HepG2 (cell line): ENCODE measurements around the gene TFF1. TPM values are rescaled to one million over a fixed set of nuclear protein-coding genes. Genes with fewer than 3 reads are reported as not detected.
A peak's percentile ranks its signal among the peaks of the same experiment; 100 is the strongest.

Experiments used
- ATAC-seq: fragments of 200-7000 bp; cut with Tn5 transposase; 3 replicates; pipeline ENCODE4 v1.9.1; 2020; ENCODE audit warnings: mild to moderate bottlenecking, moderate library complexity
- BruUV-seq: library from RNA; stranded (reverse); fragments of 400-500 nt; replicated peaks from 2 replicates; lab custom pipeline; 2021; lab: Mats Ljungman, UMichigan
- CTCF ChIA-PET: fragments of 300-600 bp; formaldehyde crosslinking; extraction: SDS; loops from one replicate; lab custom pipeline; 2021; ENCODE audit warnings: low total read pairs, inconsistent platforms, low intra/inter-chr PET ratio; lab: Yijun Ruan, JAX
- POLR2A ChIA-PET: fragments of 350-600 bp; sonication (Branson Sonifier 250); formaldehyde crosslinking; loops from one replicate; lab custom pipeline; 2020; ENCODE audit warnings: antibody characterized with exemption, inconsistent platforms; lab: Yijun Ruan, JAX
- DNase-seq: peaks from one replicate; pipeline ENCODE4 v3.0.0-alpha.2; 2015; ENCODE audit warnings: low spot score
- FAIRE-seq: peaks from 3 replicates; lab custom pipeline; 2011; peaks lifted over from hg19 to GRCh38; lab: Jason Lieb, UNC
- H2AFZ ChIP-seq: one replicate; pipeline ENCODE4 v1.6.1; 2011; ENCODE audit warnings: low read length, inconsistent platforms
- H3K27ac ChIP-seq: fragments of 300-600 bp; 3 replicates; pipeline ENCODE4 v1.8.0; 2011; ENCODE audit warnings: mixed run types, mild to moderate bottlenecking, mixed read lengths, low read length, inconsistent platforms; ENCODE audit not compliant: insufficient read depth; ENCODE audit errors: extremely low read length
- H3K27me3 ChIP-seq, 2 experiments: fragments of 200-600 bp in 1 of 2; 2 replicates in 1 of 2; 3 replicates in 1 of 2; pipeline versions ENCODE4 v1.6.0 to v1.8.0; 2011; ENCODE audit warnings: low read length in 2 of 2, mild to moderate bottlenecking in 2 of 2, moderate library complexity in 2 of 2, inconsistent platforms in 1 of 2; ENCODE audit not compliant: insufficient read depth in 2 of 2, control insufficient read depth in 1 of 2
- H3K36me3 ChIP-seq, 2 experiments: fragments of 200-600 bp in 1 of 2; replicated peaks in 1 of 2; 2 replicates in 1 of 2; 3 replicates in 1 of 2; pipeline versions ENCODE4 v1.5.1 to v1.8.0; 2011; ENCODE audit warnings: low read length in 2 of 2, inconsistent platforms in 1 of 2; ENCODE audit not compliant: insufficient read depth in 2 of 2, control insufficient read depth in 1 of 2
- H3K4me1 ChIP-seq: 2 replicates; pipeline ENCODE4 v1.5.1; 2012; ENCODE audit warnings: low read length, inconsistent platforms; ENCODE audit not compliant: insufficient read depth
- H3K4me2 ChIP-seq: 2 replicates; pipeline ENCODE4 v1.6.0; 2011; ENCODE audit warnings: low read depth, low read length, inconsistent platforms
- H3K4me3 ChIP-seq, 3 experiments: fragments of 200-600 bp in 1 of 3; sonication (generic), shearing (Covaris generic) in 1 of 3; replicated peaks in 1 of 3; 2 replicates each; pipeline ENCODE4 v1.5.1; 2011 to 2016; ENCODE audit warnings: low read length in 3 of 3, inconsistent platforms in 2 of 3, low read depth in 2 of 3, mild to moderate bottlenecking in 2 of 3, control low read depth in 1 of 3, mixed read lengths in 1 of 3; ENCODE audit not compliant: insufficient read depth in 1 of 3
- H3K79me2 ChIP-seq: one replicate; pipeline ENCODE4 v1.6.1; 2011; ENCODE audit warnings: low read length, inconsistent platforms; ENCODE audit not compliant: insufficient read depth
- H3K9ac ChIP-seq: 2 replicates; pipeline ENCODE4 v1.6.0; 2011; ENCODE audit warnings: mild to moderate bottlenecking, low read depth, low read length, inconsistent platforms; ENCODE audit not compliant: insufficient read depth
- H3K9me3 ChIP-seq: 2 replicates; pipeline ENCODE4 v1.5.1; 2012; ENCODE audit warnings: mild to moderate bottlenecking, low read length
- H4K20me1 ChIP-seq: 2 replicates; pipeline ENCODE4 v1.6.0; 2011; ENCODE audit warnings: inconsistent platforms, mild to moderate bottlenecking, low read length, moderate library complexity; ENCODE audit not compliant: insufficient read depth
- BORCS8-MEF2B ChIP-seq: sonication (generic); formaldehyde crosslinking; IDR thresholded peaks from 2 replicates; pipeline ENCODE4 v1.8.0; 2022; ENCODE audit warnings: mild to moderate bottlenecking, missing genetic modification reagents
- HMGXB4 ChIP-seq, 2 experiments: sonication (generic) in 1 of 2; formaldehyde crosslinking in 1 of 2; IDR thresholded peaks; 2 replicates each; pipeline versions ENCODE4 v1.4.0 to v1.6.1; 2018 to 2020; ENCODE audit warnings: missing genetic modification reagents in 2 of 2, borderline replicate concordance in 1 of 2, low read depth in 1 of 2, mild to moderate bottlenecking in 1 of 2, missing biosample characterization in 1 of 2
- MYPOP ChIP-seq: sonication (generic); formaldehyde crosslinking; IDR thresholded peaks from 2 replicates; pipeline ENCODE4 v1.8.1; 2023; ENCODE audit warnings: mild to moderate bottlenecking, moderate library complexity, missing genetic modification reagents
- PBX2 ChIP-seq: IDR thresholded peaks from 2 replicates; pipeline ENCODE4 v1.6.1; 2016; ENCODE audit warnings: control low read depth
- PHF21A ChIP-seq: sonication (generic); formaldehyde crosslinking; IDR thresholded peaks from 2 replicates; pipeline ENCODE4 v1.5.0; 2020; ENCODE audit warnings: mild to moderate bottlenecking, missing genetic modification reagents
- SOX13 ChIP-seq, 3 experiments: fragments of 450-650 bp in 1 of 3; sonication (generic) in 1 of 3; formaldehyde crosslinking in 1 of 3; IDR thresholded peaks in 2 of 3; conservative IDR thresholded peaks in 1 of 3; 2 replicates each; pipeline versions ENCODE4 v1.5.0 to v1.6.1; 2016 to 2020; ENCODE audit warnings: antibody characterized with exemption in 1 of 3, mild to moderate bottlenecking in 1 of 3, missing compliant biosample characterization in 1 of 3, missing genetic modification reagents in 1 of 3, moderate library complexity in 1 of 3
- YEATS4 ChIP-seq: sonication (generic); formaldehyde crosslinking; IDR thresholded peaks from 2 replicates; pipeline ENCODE4 v1.4.0; 2020; ENCODE audit warnings: missing genetic modification reagents, borderline replicate concordance
- ZGPAT ChIP-seq: IDR thresholded peaks from 2 replicates; pipeline ENCODE4 v1.6.1; 2016; ENCODE audit warnings: mild to moderate bottlenecking
- ZNF121 ChIP-seq: sonication (generic); formaldehyde crosslinking; IDR thresholded peaks from 2 replicates; pipeline ENCODE4 v1.5.0; 2020; ENCODE audit warnings: mild to moderate bottlenecking, missing genetic modification reagents
- ZNF232 ChIP-seq: sonication (generic); formaldehyde crosslinking; IDR thresholded peaks from 2 replicates; pipeline ENCODE4 v1.4.0; 2020; ENCODE audit warnings: missing genetic modification reagents, borderline replicate concordance
- ZNF788 ChIP-seq: sonication (generic); formaldehyde crosslinking; IDR thresholded peaks from 2 replicates; pipeline ENCODE4 v1.5.0; 2020; ENCODE audit warnings: mild to moderate bottlenecking, missing genetic modification reagents, borderline replicate concordance
- WGBS: methylation state at CpG from one replicate; pipeline ENCODE4 v1.1.6; 2017; ENCODE audit warnings: low lambda C conversion rate; 5-methylcytosine and 5-hydroxymethylcytosine counted together
- in situ Hi-C: cut with HindIII; loops from 2 replicates; pipeline ENCODE4 v1.10.0; 2017; ENCODE audit warnings: low pct_unique_long_range_greater_than_20kb; ENCODE audit not compliant: extremely low pct_ligation_motif_present
- intact Hi-C: fragments of 100-400 bp; cut with micrococcal nuclease; formaldehyde crosslinking; loops from one replicate; pipeline ENCODE4 v1.10.0; 2022; ENCODE audit not compliant: unreplicated experiment
- polyA plus RNA-seq, 8 experiments: library from polyadenylated mRNA; depleted of rRNA in 3 of 8; stranded (reverse) in 7 of 8; unstranded in 1 of 8; fragments of >200 nt; fragmentation: Illumina TruSeq in 4 of 8; extraction: Trizol in 4 of 8; gene quantifications; 2 replicates each; pipeline versions ENCODE4 v1.2.1 to v1.2.3, GENCODE V29; 2011 to 2016; ENCODE audit warnings: low read depth in 4 of 8, missing spikeins in 1 of 8, mixed read lengths in 1 of 8; ENCODE audit not compliant: insufficient read depth in 1 of 8
- total RNA-seq, 5 experiments: library from RNA; depleted of rRNA; stranded (reverse); fragments of >200 nt; fragmentation: Illumina TruSeq; extraction: Trizol; gene quantifications; 2 replicates each; pipeline ENCODE4 v1.2.3, GENCODE V29; 2016; ENCODE audit warnings: low read depth in 1 of 5

The TFF1 gene
- total and polyA plus RNA-seq, 2 of the 13 experiments (the other 11 are each of a cell fraction or from before 2014, with no cell fraction given): 0.24 to 19.4 TPM

- TF ChIP-seq YEATS4 (CRISPR knock-in tag) (no peak), ZNF788 (CRISPR knock-in tag) (no peak), ZNF232 (no peak), ZGPAT (CRISPR knock-in tag) (no peak)
Observed at GRCh38 chr21:42338729-42339715, 27.3 kb downstream of the TFF1 start (continued).

- peak; percentile 96 for ATAC-seq
- no TSS peak for BruUV-seq
- Histone ChIP-seq H3K27me3 (no peaks in the 10 kb centered on the region; a peak in 2 of 5 replicates), H3K4me3 (peak overlapping the region in 2 of 3 experiments; percentile 11 to 59; a peak in 2 of 6 replicates), H3K36me3 (no peaks in the 10 kb centered on the region), H3K27ac (no peak overlapping the region), H3K9ac (no peak overlapping the region), H4K20me1 (no peaks in the 10 kb centered on the region), H2AFZ (no peak overlapping the region), H3K79me2 (no peaks in the 10 kb centered on the region), H3K9me3 (no peaks in the 10 kb centered on the region), H3K4me2 (peak overlapping the region; percentile 85), H3K4me1 (peaks cover 21% of the 10 kb centered on the region)
- in situ Hi-C loops (no loop called here), intact Hi-C loops (loop anchor here (1.0 kb wide), 3 partner anchors 43 to 112 kb away; no protein-coding TSS in a partner anchor)
- DNase-seq: peak; percentile 70
- CTCF ChIA-PET: interaction anchor here (3.6 to 4.1 kb wide), 2 partner anchors 43 to 112 kb away, joined by 27 to 33 read pairs; no protein-coding TSS in a partner anchor
- peak; percentile 87 for FAIRE-seq
- 13% methylated on average over 16 of the region's 23 CpGs for WGBS
- POLR2A ChIA-PET: no interaction called here
- 0 out of 2 replicates have a peak, but pooled peaks have one; percentile 35 for TF ChIP-seq BORCS8-MEF2B
- TF ChIP-seq PHF21A: no peak
- peak in 1 of 2 experiments; percentile 56; a peak in 1 of 4 replicates for TF ChIP-seq HMGXB4 (CRISPR knock-in tag; IDR thresholded peaks at IDR 0.05; ENCODE audit: borderline replicate concordance in 1 of 2, low read depth in 1 of 2)
- no peak for TF ChIP-seq PBX2 (CRISPR knock-in tag)
- TF ChIP-seq ZNF121 (CRISPR knock-in tag): no peak
- no peak for TF ChIP-seq SOX13 (IDR thresholded peaks at IDR 0.05)
- TF ChIP-seq SOX13 (CRISPR knock-in tag; conservative IDR thresholded peaks at IDR 0.05 in 1 of 2, IDR thresholded peaks at IDR 0.05 in 1 of 2): 0 out of 4 replicates have a peak, but pooled peaks of 1 of the 2 experiments have one; percentile 8
- 0 out of 2 replicates have a peak, but pooled peaks have one; percentile 48 for TF ChIP-seq MYPOP
Observed at GRCh38 chr21:42337830-42338728, 28.3 kb downstream of the TFF1 start.
